DOHH2 (cell line): ENCODE measurements around the gene CALR.

ENCODE experiments used
- H3F3A ChIP-seq: fragments of 200-600 bp; sonication (generic), shearing (Covaris generic); 2 replicates; pipeline ENCODE4 v1.6.0; 2016; ENCODE audit warnings: antibody characterized with exemption, mild to moderate bottlenecking; ENCODE audit not compliant: control insufficient read depth, insufficient read depth
- H3K27ac ChIP-seq: fragments of 200-600 bp; sonication (generic); 2 replicates; pipeline ENCODE4 v1.5.1; 2014; ENCODE audit warnings: low read depth, mild to moderate bottlenecking, low read length, moderate library complexity
- H3K27me3 ChIP-seq: fragments of 200-600 bp; sonication (generic); 2 replicates; pipeline ENCODE4 v1.6.1; 2014; ENCODE audit warnings: mild to moderate bottlenecking, low read length, mixed read lengths; ENCODE audit not compliant: control insufficient read depth
- H3K36me3 ChIP-seq: fragments of 200-600 bp; sonication (generic); 2 replicates; pipeline ENCODE4 v1.6.1; 2014; ENCODE audit warnings: mild to moderate bottlenecking, low read length, moderate library complexity, mixed read lengths; ENCODE audit not compliant: control insufficient read depth
- H3K4me1 ChIP-seq: fragments of 200-600 bp; sonication (generic); 2 replicates; pipeline ENCODE4 v1.6.1; 2014; ENCODE audit warnings: mild to moderate bottlenecking, low read length, mixed read lengths; ENCODE audit not compliant: control insufficient read depth
- H3K4me2 ChIP-seq: fragments of 200-600 bp; sonication (generic); 2 replicates; pipeline ENCODE4 v1.6.0; 2014; ENCODE audit warnings: mild to moderate bottlenecking, low read length, moderate library complexity
- H3K4me3 ChIP-seq: fragments of 200-600 bp; sonication (generic); 2 replicates; pipeline ENCODE4 v1.5.1; 2014; ENCODE audit warnings: mild to moderate bottlenecking, low read length, mixed read lengths
- H3K79me2 ChIP-seq: fragments of 200-600 bp; sonication (generic); 2 replicates; pipeline ENCODE4 v1.6.1; 2014; ENCODE audit warnings: mild to moderate bottlenecking, low read length, mixed read lengths; ENCODE audit not compliant: control insufficient read depth
- H3K9me2 ChIP-seq: fragments of 200-600 bp; sonication (generic); replicated peaks from 2 replicates; pipeline ENCODE4 v1.6.1; 2014; ENCODE audit warnings: mild to moderate bottlenecking, low read length, mixed read lengths; ENCODE audit not compliant: control insufficient read depth
- H3K9me3 ChIP-seq: fragments of 200-600 bp; sonication (generic); 2 replicates; pipeline ENCODE4 v1.6.1; 2014; ENCODE audit warnings: antibody characterized with exemption, low read length, mixed read lengths; ENCODE audit not compliant: control insufficient read depth, insufficient read depth
- H4K20me1 ChIP-seq: fragments of 200-600 bp; sonication (generic); 2 replicates; pipeline ENCODE4 v1.6.0; 2014; ENCODE audit warnings: low read depth, mild to moderate bottlenecking, antibody characterized with exemption, low read length, moderate library complexity; ENCODE audit not compliant: control insufficient read depth, insufficient read depth
- EZH2phosphoT487 ChIP-seq: fragments of 200-600 bp; sonication (generic); IDR thresholded peaks from 2 replicates; pipeline ENCODE4 v1.6.1; 2017; ENCODE audit warnings: borderline replicate concordance, mild to moderate bottlenecking, antibody characterized with exemption, low read length, moderate library complexity, mixed read lengths
- TF ChIP-seq, protein P1 (sequence below): fragments of 200-600 bp; sonication (generic); IDR thresholded peaks from one replicate; pipeline ENCODE4 v1.5.1; 2014; ENCODE audit warnings: antibody characterized with exemption, mild to moderate bottlenecking, low read depth, low read length; ENCODE audit not compliant: poor library complexity, severe bottlenecking

Gene CALR

DNA sequence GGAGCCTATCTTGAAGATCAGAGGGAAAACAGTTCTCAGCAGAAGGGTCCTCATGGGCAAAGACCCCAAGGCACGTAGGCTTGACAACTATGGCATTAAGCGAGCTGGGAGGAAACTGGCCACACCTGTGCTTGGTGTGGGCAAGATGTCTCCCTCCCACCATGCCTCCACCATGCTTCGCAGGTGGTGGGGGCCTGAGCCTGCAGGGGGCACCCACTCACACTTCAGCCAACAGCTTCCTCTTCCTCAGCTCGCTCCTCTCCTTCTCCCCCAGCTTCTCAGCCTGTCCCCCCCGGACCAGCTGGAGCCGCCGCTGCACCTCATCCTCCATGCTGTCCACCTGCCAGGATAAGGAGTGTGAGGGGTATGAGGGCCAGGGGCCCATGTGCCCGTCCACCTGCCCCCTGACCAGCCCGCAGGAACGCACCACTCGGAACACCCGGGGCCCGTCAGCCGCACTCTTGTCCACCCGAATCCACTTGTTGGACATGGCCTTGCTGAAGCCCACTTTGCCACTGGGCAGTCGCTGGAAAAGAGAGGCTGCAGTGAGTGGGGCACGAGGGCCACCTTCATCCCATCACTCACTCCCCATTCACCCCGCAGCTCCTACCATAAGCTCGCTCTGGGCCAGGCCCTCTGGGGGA is 8.3 kb upstream of the CALR start:
- H3K27ac ChIP-seq, result no peak overlapping the region
- H3K36me3 ChIP-seq, result peaks cover 65% of the 10 kb centered on the region
- no peaks in the 10 kb centered on the region for H3K9me3 ChIP-seq
- H3K4me2 ChIP-seq, result no peak overlapping the region
- H3K4me1 ChIP-seq, result peaks cover 21% of the 10 kb centered on the region
- no peaks in the 10 kb centered on the region for H3F3A ChIP-seq
- H3K79me2 ChIP-seq, result peaks cover 49% of the 10 kb centered on the region
- TF ChIP-seq, protein P1, sequence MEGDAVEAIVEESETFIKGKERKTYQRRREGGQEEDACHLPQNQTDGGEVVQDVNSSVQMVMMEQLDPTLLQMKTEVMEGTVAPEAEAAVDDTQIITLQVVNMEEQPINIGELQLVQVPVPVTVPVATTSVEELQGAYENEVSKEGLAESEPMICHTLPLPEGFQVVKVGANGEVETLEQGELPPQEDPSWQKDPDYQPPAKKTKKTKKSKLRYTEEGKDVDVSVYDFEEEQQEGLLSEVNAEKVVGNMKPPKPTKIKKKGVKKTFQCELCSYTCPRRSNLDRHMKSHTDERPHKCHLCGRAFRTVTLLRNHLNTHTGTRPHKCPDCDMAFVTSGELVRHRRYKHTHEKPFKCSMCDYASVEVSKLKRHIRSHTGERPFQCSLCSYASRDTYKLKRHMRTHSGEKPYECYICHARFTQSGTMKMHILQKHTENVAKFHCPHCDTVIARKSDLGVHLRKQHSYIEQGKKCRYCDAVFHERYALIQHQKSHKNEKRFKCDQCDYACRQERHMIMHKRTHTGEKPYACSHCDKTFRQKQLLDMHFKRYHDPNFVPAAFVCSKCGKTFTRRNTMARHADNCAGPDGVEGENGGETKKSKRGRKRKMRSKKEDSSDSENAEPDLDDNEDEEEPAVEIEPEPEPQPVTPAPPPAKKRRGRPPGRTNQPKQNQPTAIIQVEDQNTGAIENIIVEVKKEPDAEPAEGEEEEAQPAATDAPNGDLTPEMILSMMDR, result peak; percentile 22
- TF ChIP-seq EZH2phosphoT487, result no peak
- H3K27me3 ChIP-seq, result no peaks in the 10 kb centered on the region
- H3K9me2 ChIP-seq, result no peaks in the 10 kb centered on the region
- no peak overlapping the region for H3K4me3 ChIP-seq
- H4K20me1 ChIP-seq, result no peaks in the 10 kb centered on the region

DNA sequence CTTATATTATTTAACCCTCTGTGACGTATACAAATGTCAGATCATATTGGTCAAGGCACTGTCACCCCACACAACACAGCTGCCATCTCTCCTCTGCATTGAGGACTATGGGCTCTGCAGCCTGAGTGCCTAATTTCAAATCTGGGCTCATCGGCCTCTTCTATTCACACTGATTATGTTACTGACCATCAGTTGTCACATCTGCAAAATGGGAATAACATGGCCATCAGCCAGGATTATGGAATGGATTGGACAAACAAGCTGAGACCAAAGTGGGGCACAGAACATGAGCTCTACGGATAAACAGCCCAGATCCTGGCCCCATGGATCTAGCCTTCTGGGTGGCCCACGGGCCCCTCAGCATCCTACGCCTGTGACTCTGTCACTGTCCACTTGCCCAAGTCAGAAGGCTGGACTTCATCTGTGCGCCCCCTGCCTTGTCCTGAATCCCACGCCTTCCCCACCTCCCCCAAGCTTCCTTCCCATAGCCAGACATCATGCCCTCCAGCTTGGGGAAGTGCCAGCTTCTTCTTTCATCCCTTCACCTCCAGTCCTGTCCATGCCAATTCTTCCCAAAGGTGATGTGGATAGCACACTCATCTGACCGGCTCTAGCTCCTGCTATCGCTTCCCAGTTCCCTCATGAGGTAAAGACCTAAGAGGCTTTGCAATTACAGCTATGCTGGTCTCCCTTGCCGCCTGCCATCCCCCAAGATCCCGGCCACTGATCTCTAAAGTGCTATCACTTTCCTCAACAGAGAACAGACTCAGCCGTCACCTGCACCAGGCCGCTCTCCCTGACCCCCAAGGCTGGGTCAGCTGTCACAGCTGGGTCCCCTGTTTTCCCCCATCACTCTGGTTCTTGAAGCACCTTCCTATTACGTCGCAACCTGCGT is 5.8 kb upstream of the CALR start:
- TF ChIP-seq, protein P1, result no peak
- TF ChIP-seq EZH2phosphoT487, result no peak
- peaks cover 49% of the 10 kb centered on the region for H3K36me3 ChIP-seq
- H4K20me1 ChIP-seq, result no peaks in the 10 kb centered on the region
- H3K27me3 ChIP-seq, result no peaks in the 10 kb centered on the region
- H3K79me2 ChIP-seq, result peaks cover 49% of the 10 kb centered on the region
- H3K9me3 ChIP-seq, result no peaks in the 10 kb centered on the region
- H3F3A ChIP-seq, result peaks cover 11% of the 10 kb centered on the region
- peak overlapping the region; percentile 43 for H3K27ac ChIP-seq
- no peaks in the 10 kb centered on the region for H3K9me2 ChIP-seq
- H3K4me1 ChIP-seq, result peaks cover 37% of the 10 kb centered on the region
- peak overlapping the region; percentile 96 for H3K4me3 ChIP-seq
- peak overlapping the region; percentile 87 for H3K4me2 ChIP-seq

DNA sequence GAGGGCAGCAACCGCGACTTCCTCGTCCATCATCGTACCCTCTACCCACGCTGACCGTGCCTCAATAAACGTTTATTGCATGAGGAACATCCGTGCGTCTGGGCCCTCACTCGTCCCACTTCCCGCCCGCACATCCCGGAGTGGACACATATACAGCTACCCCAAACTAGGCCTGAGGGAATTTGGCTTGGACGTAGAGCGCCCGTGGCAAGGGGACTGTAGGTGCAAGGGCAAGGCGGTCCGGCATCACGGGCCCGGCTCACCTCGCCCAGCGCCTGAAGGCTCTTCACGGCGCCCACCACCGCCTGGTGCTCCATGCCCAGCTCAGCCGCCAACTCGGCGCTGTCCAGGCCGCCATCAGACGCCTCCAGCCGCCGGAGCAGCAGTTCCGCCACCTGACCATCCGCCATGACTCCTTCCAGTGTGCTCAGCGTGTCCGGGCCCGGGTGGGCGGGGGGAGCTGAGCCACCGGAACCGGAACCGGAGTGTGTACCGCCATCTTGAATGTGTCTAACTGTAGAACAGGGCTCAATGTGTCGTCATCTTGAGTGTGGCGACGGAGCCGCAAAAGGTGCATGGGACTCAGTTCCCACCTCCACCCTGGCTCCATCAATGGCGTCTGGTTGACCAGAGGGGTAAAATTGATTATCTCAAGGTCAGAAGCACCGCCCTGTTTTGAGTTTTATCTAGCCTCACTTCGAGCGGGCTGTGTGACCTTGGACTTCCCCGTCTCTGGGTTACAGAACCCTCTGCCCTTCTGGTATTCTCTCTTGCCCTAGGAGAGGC is 4.9 kb upstream of the CALR start, which contains the start of gene FARSA:
TSS of gene FARSA (minus strand) at position 425 of the 786 bp plus-strand sequence. CDS start at position 410, 15 bp downstream.
- Histone ChIP-seq H3K36me3 (peaks cover 43% of the 10 kb centered on the region), H3K27ac (peak within 1 kb of the TSS; percentile 43), H3K4me3 (peak within 1 kb of the TSS; percentile 96), H3K27me3 (no peaks in the 10 kb centered on the region), H4K20me1 (no peaks in the 10 kb centered on the region), H3K9me3 (no peaks in the 10 kb centered on the region), H3K9me2 (no peaks in the 10 kb centered on the region), H3K79me2 (peaks cover 50% of the 10 kb centered on the region), H3F3A (peaks cover 13% of the 10 kb centered on the region), H3K4me1 (peaks cover 42% of the 10 kb centered on the region), H3K4me2 (peak within 1 kb of the TSS; percentile 87)
- TF ChIP-seq EZH2phosphoT487, result no peak
- TF ChIP-seq, protein P1, result no peak
